ENCODE results near the gene C16orf89.

The C16orf89 gene

DNA sequence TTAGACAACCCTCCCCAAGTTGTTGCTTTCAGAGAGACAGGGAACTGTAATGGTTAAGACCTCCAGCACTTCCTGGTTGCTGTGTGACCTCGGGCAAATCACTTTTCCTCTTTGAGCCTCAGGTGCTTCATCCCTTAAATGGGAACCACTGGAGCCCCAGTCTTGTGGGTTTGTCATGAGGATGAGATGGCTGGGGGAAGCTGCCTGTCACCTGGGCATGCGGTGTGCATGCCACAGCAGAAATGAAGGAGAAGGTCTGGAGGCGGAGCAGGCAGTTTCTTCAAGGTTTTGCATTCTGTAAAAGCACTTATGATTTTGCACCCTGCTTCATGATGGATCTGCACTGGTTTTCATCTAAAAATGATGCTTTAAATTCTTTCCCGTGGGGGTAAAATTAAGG is 54.1 kb downstream of the C16orf89 start:
- in situ Hi-C loops (cut with MboI; ENCODE audit: low pct_unique_long_range_greater_than_20kb, low sequenced_read_pairs, unreplicated experiment): no loop called here
- TF ChIP-seq, protein P1, sequence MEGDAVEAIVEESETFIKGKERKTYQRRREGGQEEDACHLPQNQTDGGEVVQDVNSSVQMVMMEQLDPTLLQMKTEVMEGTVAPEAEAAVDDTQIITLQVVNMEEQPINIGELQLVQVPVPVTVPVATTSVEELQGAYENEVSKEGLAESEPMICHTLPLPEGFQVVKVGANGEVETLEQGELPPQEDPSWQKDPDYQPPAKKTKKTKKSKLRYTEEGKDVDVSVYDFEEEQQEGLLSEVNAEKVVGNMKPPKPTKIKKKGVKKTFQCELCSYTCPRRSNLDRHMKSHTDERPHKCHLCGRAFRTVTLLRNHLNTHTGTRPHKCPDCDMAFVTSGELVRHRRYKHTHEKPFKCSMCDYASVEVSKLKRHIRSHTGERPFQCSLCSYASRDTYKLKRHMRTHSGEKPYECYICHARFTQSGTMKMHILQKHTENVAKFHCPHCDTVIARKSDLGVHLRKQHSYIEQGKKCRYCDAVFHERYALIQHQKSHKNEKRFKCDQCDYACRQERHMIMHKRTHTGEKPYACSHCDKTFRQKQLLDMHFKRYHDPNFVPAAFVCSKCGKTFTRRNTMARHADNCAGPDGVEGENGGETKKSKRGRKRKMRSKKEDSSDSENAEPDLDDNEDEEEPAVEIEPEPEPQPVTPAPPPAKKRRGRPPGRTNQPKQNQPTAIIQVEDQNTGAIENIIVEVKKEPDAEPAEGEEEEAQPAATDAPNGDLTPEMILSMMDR (IDR thresholded peaks at IDR 0.05; ENCODE audit: extremely low read depth, insufficient read depth, missing control alignments): no peak
- no peak for DNase-seq (ENCODE audit: low spot score)

DNA sequence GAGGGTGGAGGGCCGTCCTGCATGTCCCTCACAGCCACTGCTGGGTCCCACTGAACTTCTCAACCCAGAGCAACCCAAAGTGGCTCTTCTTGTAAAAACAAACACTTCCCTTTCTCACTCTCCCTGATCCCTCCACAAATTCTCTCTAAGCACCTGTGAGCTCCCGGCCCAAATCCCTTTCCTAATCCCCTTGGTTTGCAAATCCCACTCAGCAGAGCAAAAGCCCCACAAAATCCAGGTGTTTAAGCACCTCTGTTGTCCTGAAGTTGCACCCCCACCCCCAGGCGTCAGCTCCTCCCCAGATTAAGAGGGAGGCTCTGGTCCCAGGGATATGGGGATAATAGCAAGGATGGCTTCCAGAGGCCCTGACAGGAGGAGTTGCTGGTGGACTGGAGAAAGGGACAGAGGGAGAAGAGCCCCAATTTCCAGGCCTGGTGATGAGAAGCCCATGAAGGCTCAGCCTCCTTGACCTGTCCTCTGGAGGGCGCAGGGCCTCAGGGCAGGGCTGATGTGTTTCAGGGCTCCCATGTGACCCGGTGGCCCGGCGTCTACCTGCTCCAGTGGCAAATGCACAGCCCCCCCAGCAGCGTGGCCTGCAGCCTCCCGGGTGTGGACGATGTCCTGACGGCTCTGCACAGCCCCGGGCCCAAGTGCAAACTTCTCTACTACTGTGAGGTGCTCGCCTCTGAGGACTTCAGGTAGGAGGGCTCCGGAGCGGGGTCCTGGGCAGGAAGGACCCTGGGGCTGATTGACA is 55.0 kb downstream of the C16orf89 start:
- no peak for DNase-seq (ENCODE audit: low spot score)

DNA sequence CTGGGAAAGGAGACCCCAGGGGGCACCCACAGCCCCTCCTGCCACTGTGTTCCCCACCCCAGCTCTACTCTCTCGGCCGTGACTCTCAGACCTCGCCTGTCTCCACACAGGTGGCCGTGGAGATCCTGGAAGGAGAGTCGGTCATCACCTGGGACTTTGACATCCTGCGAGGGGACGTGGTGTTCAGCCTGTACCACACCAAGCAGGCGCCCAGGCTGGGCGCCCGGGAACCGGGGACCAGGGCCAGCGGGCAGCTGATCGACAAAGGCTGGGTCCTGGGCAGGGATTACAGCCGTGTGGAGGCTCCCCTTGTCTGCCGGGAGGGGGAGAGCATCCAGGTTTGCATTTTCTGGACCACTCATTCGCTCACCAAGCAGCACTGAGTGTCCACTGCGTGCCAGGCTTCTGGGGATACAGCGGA is 57.4 kb downstream of the C16orf89 start:
- TF ChIP-seq, protein P1 (IDR thresholded peaks at IDR 0.05; ENCODE audit: extremely low read depth, insufficient read depth, missing control alignments): no peak
- in situ Hi-C loops (cut with MboI; ENCODE audit: low pct_unique_long_range_greater_than_20kb, low sequenced_read_pairs, unreplicated experiment): no loop called here
- DNase-seq (ENCODE audit: low spot score): no peak

More for the DNA sequence above, 55.0 kb downstream of the C16orf89 start:
- TF ChIP-seq, protein P1 (IDR thresholded peaks at IDR 0.05; ENCODE audit: extremely low read depth, insufficient read depth, missing control alignments): peak; percentile 28
- in situ Hi-C loops (cut with MboI; ENCODE audit: low pct_unique_long_range_greater_than_20kb, low sequenced_read_pairs, unreplicated experiment): no loop called here

DNA sequence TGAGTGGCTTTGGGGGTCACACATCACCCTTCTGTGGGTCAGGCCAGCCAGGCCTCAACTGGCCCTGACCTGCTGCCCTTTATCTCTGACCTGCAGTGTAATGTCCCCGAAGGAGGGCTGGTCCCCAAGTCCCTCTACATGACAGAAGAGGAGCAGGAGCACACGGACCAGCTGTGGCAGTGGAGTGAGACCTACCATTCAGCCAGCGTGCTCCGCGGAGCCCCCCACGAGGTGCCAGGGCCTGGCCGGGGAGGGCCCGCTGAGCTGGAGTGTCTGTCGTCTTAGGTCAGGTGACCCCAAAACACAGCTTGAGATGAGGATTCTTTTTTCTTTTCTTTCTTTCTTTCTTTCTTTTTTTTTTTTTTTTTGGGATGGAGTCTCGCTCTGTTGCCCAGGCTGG is 58.5 kb downstream of the C16orf89 start:
- no peak for DNase-seq (ENCODE audit: low spot score)
- TF ChIP-seq, protein P1 (IDR thresholded peaks at IDR 0.05; ENCODE audit: extremely low read depth, insufficient read depth, missing control alignments): no peak
- in situ Hi-C loops (cut with MboI; ENCODE audit: low pct_unique_long_range_greater_than_20kb, low sequenced_read_pairs, unreplicated experiment): no loop called here

DNA sequence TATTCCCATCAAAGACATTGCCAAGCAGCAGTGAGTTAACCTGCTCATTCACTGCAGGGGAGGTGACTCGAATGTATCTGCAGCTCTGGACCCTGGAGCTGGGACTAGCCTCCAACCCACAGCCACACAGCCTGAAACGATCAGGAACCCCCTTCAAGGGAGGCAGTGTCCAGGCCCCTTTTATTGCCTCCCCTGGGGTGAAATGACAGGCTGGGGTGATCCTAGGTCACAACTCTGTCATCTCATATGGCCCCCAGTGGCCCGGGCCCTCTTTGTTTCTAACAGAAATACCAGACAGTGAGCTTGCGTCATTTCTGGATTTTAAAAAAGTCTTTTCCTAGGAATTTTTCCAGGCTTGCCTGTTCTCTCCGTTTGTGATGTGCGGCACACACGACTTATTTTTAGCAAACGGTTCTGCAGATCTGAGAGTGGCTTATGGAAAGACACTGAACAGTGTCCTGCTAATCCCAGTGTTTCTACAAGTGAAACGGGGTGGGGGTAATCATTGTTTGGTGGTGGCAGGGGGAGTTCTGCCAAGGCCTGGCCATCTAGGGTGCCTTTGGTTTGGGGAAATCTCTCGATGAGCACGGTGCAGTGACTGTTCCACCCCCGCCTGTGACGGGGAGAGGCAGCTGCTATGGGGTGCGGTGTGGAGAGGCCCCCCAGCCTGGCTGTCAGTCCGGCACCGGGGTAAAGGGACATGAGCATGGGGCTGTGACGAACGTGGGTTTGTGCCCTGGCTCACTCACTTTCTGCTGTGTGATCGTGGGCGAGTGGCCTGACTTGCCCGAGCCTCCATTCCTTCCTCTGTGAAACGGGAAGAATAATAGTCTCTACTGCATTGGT is 59.2 kb downstream of the C16orf89 start:
- DNase-seq (ENCODE audit: low spot score): no peak
- in situ Hi-C loops (cut with MboI; ENCODE audit: low pct_unique_long_range_greater_than_20kb, low sequenced_read_pairs, unreplicated experiment): no loop called here
- TF ChIP-seq, protein P1 (IDR thresholded peaks at IDR 0.05; ENCODE audit: extremely low read depth, insufficient read depth, missing control alignments): no peak

DNA sequence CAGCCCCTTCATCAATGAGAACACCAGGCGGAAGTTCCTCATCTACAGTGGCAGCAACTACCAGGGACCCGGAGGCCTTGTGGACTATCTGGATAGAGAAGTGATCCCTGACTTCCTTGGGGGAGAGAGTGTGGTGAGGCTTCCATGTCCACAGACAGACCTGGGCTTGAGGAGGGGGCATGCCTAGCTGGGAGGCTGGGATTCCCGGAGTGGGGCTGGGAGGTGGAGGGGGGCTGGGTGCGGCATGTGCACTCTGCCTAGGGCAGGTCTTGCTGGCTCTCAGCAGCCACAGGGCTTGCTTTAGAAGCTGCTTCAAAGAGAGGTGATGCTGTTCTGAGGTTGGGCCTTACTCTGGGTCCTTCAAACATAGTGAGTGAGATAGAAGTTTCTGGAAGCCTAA is 59.8 kb downstream of the C16orf89 start:
- in situ Hi-C loops (cut with MboI; ENCODE audit: low pct_unique_long_range_greater_than_20kb, low sequenced_read_pairs, unreplicated experiment): no loop called here
- TF ChIP-seq, protein P1 (IDR thresholded peaks at IDR 0.05; ENCODE audit: extremely low read depth, insufficient read depth, missing control alignments): no peak
- DNase-seq (ENCODE audit: low spot score): no peak
